Inflammatory macrophage (primary cell): ENCODE data around the gene RPS21.
"Not testable (repeated sequence)": the region's sequence is repeated elsewhere in the genome, so short reads cannot be mapped to it uniquely, and the experiment has no call there.

Experiments
- DNase-seq, 2 donors: peaks; one replicate each; pipeline ENCODE4 v3.0.0-alpha.2; 2020 to 2022

The RPS21 gene

GRCh38 chr20:62412194-62413024 lies 25.5 kb downstream of the RPS21 start:
- DNase-seq: no peak

GRCh38 chr20:62413025-62413570 lies 26.2 kb downstream of the RPS21 start:
- DNase-seq: no peak

DNA sequence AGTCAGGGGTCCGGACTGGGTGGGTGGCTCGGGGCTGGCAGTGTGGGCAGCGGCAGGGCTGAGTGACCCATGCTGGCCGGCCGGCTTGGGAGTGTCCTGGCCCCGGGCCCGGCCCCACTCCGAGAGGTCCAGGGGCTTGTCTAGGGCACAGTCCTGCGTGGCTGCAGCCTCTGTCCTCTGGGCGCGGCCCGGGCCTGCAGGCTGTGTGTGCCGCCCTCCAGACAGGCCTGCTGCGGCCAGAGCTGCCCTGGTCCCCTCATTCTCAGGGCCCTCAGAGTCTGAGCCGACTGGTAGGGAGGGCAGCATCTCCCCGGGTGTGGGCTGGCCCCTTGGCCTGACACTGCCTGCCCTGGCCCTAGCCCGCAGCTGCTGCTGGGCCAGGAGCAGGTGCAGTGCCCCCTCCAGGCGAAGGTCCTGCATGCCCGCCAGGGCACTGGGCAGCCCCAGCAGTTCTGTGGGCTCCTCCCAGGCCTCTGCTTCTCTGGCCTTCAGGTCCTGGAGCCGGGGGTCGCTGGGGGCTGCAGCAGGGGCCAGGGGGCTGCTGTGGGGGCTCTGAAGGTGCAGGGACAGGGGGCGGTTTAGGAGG lies 27.1 kb downstream of the RPS21 start:
- no peak for DNase-seq

GRCh38 chr20:62415354-62416111 lies 28.6 kb downstream of the RPS21 start:
- DNase-seq: no peak

DNA sequence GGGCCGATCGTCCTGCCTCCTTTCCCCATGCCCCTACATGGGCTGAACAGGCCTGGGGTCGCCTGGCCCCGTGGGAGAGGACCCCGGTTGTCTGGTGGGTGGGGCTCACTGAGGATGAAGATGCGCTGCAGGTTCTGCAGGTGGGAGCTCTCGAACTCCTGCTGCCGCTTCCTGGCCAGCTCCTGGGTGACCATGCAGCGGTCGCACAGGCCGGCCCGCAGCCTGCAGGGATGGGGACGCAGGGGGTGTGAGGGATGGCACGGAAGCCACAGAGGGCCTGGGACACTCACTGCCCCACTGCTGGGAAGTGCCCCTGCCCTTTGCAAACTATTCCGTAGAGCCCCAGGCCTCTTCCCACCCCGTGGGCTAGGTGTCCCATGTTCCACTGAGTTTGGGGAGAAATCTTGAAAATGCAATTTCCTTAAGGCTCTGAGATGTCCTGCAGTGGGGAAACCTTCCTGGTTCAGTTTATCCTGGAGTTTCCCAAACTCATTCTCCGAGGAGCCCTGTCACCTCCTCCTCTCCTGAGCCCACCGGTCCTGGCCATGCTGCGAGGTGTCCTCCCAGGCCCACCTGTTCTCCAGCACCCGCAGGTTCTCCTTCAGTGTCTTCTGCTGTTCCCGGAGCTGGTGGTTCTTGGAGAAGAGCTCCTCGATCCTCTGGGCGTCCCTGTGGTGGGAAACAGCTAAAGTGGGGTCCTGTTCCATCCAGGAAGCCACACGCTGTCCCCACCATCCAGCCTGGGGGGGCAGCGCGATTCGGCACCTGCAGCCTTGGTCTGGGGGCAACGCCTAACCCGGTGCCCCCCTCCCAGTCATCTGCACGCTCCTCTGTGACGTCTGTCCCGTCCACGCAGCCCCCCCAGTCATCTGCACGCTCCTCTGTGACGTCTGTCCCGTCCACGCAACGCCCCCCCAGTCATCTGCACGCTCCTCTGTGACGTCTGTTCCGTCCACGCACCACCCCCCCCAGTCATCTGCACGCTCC lies 30.0 kb downstream of the RPS21 start:
- no peak for DNase-seq

GRCh38 chr20:62417981-62418708 lies 31.2 kb downstream of the RPS21 start:
- no peak for DNase-seq

- DNase-seq: no peak
Measured at GRCh38 chr20:62418709-62419487, 32.0 kb downstream of the RPS21 start.

GRCh38 chr20:62419759-62420158 lies 32.9 kb downstream of the RPS21 start:
- DNase-seq: no peak

- no peak for DNase-seq
Measured at GRCh38 chr20:62420846-62421715, 34.2 kb downstream of the RPS21 start.

DNA sequence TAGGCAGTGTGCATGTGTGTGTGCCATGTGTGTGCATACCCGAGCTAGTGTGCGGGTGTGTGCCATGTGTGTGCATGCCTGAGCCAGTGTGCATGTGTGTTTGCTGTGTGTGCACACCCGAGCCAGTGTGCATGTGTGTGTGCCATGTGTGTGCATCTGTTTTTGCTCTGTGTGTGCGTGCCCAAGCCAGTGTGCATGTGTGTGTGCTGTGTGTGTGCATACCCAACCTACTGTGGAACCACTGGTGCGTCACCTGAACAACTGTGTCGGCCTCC lies 34.8 kb downstream of the RPS21 start:
- DNase-seq: no peak

DNA sequence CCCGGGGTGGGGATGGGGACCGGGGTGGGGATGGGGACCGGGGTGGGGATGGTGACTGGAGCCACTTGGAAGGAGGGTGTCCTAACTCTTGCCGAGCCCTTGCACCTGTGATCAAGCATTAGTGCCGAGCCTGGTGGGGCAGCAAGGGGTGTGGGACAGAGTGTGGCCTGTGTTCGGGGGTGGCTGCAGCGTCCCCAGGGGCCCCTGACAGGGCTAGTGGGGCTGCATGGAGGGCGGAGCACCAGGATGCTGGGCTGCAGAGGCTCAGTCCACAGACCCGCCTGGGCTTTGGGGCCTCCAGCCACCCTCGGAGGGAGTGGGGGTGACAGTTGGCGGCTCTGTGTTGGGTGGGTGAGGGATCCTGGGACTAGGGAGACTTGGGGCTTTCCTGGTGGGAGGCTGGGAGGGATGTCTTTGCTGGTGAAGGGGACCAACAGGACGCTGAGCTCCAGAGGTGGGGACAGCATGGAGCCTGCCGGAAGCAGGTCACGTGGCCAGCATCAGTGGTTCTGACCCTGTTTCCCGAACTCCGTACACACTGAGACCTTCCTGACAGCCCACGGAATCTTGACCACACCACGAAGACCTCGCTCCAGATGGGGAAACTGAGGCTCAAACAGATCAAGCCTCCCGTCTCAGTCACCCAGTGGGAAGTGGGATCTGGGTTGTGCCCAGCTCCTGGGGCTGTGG lies 35.9 kb downstream of the RPS21 start:
- DNase-seq: no peak

GRCh38 chr20:62423326-62423706 lies 36.4 kb downstream of the RPS21 start:
- no peak for DNase-seq

GRCh38 chr20:62424249-62425107 lies 37.6 kb downstream of the RPS21 start:
- DNase-seq: no peak

DNA sequence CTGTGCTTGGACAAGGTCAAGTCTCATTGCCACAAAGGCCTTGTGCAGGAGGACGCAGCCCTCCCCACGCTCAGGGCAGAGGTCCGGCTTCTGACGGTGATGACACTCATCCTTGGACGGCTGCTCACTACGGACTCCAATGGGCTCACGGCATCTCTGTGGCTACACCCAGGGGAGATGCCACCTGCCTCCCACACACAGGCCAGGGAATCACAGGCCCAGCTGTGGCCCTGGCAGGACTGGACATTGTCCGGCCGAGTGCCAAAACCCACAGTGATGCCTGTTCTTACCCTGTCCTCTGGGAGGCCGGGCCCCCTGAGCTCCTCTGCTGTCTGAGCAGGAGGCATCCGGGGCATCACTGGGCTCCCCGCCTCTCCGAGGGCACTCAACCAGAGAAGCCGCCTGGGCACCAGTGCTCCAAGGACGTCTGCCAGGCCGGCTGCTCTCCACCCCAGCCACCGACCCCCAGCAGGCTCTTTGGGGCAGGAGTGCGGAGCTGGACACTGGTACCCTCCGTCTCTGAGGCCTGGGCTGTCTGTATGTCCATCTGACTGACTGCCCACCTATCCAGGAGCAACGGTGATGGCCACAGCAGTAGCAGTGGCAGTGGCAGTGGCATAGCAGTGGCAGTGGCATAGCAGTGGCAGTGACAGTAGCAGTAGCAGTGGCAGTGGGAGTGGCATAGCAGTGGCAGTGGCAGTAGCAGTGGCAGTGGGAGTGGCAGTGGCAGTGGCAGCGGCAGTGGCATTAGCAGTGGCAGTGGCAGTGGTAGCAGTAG lies 38.6 kb downstream of the RPS21 start:
- no peak for DNase-seq

GRCh38 chr20:62426059-62426348 lies 39.1 kb downstream of the RPS21 start:
- not testable (repeated sequence) for DNase-seq

GRCh38 chr20:62426699-62427131 lies 39.8 kb downstream of the RPS21 start:
- no peak for DNase-seq
